Sigmoid colon (tissue), 4 donors: Measurements from ENCODE around the gene CFDP1.

Experiments used
- EP300 ChIP-seq, 4 donors: sonication (generic); formaldehyde crosslinking; IDR thresholded peaks; one replicate each; pipeline ENCODE4 v1.6.1; 2017; ENCODE audit warnings: antibody characterized with exemption in 4 of 4
- TF ChIP-seq, protein P1 (sequence below), 4 experiments: fragments of 450-650 bp in 3 of 4; fragments of 200-600 bp in 1 of 4; IDR thresholded peaks; one replicate each; pipeline ENCODE4 v1.5.1; 2016 to 2019; ENCODE audit warnings: antibody characterized with exemption in 4 of 4, mild to moderate bottlenecking in 3 of 4, moderate library complexity in 2 of 4

DNA sequence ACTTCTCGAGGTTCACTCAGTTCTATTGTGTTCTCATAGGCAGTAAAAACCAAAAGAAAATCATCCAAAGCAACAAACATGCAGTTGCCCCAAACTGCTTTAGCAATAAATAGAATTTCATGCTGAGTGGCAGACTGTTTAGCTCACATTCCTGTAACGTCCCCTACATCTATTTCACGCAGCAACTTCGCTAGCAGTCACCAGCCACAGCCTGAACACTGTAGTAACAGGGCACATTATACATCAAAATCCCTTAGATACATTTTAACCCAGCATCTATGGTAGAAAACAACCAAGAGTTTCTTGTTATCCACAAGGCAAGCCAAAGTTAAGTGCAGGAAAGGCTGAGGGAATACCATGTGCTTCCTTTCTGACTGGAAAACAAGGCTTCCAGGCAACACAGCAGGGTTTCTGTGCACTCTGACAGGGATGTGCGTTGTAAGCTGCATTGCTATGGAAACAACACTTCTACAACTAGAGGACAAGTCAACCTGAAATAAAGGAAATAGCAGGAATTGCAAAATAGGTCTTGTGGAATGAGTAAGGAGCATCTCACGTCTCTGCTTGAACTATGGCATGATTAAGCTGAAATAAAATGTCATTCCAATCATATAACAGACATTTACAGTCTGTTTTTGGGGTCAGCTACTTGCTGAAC is 55.4 kb downstream of the CFDP1 start:
- TF ChIP-seq, protein P1, sequence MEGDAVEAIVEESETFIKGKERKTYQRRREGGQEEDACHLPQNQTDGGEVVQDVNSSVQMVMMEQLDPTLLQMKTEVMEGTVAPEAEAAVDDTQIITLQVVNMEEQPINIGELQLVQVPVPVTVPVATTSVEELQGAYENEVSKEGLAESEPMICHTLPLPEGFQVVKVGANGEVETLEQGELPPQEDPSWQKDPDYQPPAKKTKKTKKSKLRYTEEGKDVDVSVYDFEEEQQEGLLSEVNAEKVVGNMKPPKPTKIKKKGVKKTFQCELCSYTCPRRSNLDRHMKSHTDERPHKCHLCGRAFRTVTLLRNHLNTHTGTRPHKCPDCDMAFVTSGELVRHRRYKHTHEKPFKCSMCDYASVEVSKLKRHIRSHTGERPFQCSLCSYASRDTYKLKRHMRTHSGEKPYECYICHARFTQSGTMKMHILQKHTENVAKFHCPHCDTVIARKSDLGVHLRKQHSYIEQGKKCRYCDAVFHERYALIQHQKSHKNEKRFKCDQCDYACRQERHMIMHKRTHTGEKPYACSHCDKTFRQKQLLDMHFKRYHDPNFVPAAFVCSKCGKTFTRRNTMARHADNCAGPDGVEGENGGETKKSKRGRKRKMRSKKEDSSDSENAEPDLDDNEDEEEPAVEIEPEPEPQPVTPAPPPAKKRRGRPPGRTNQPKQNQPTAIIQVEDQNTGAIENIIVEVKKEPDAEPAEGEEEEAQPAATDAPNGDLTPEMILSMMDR (IDR thresholded peaks at IDR 0.05): no peak
- no peak for TF ChIP-seq EP300 (IDR thresholded peaks at IDR 0.05)
